Measurements from ENCODE around the gene RBM15.

The RBM15 gene

DNA sequence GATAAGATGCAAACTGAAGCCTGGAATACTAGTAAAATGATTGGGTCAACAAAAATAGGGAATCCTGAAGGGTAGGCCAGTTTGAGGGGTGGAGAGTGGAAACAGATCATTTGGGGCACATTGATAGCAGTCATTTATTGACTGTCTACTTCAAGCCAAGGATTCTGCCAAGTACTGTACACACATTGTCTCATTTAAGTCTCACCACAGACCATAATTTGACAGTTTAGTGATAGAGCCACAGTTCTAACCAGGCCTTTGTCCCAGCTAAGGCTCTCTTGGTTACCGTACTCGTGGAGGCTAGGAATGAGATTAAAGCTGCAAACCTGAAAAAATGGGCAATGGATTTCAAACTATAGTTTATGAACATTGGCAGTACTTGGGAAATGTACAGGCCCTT, 11.2 kb downstream of the RBM15 start:
- DNase-seq: no peak

DNA sequence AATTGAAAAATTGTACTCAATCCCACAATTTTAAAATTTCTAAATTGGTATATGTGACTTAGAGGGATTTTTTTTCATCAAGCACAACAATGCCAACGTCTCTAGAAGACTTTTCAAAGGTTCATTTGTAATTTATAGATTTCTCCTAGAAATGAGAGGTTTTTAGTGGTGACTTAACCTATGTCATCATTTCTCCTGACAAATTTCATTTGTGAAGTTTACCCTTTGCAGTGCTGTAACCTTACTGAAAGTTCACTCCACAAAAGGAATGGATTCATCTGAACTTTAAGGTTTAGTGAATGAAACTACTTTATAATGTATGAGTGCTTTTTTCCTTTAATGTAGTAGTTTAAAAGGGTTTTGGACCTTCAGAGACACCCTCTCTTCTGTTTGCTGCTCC, 16.1 kb downstream of the RBM15 start:
- no peak for DNase-seq

DNA sequence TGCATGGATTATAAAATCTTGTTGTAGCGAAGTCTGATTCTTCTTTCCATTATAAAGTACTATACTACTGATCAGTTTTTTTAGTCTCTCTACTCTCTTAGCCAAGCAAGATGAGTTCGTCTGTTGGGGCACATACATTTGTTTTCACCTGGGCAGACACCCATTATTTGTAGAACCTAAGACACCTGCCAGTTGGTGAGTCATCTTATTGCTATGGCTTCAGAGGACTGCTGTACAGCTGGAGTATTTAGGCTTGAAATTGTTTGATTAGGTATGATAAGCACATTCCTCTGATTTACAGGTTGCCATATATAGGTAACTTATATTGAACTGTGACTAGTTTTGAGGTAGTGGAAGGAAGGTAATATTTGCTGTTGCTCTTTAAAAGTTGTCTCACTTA, 17.2 kb downstream of the RBM15 start:
- no peak for DNase-seq

DNA sequence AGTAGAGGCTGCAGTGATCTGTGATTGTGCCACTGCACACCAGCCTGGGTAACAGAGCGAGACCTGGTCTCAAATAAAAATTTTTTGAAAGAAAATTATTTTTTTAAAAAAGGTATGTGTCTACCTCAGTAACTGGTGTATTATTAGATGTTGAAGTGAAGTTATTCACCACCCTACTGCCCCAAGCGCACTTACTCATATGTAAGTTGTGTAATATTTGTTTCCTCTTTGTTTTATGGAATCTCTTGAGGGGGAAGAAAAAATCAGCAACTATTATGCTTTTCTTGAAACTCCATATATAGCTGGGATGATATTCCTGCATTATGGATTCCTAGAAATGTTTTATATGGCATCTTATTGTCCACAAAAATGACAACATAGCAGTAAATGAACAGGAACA, 21.3 kb downstream of the RBM15 start:
- no peak for DNase-seq

DNA sequence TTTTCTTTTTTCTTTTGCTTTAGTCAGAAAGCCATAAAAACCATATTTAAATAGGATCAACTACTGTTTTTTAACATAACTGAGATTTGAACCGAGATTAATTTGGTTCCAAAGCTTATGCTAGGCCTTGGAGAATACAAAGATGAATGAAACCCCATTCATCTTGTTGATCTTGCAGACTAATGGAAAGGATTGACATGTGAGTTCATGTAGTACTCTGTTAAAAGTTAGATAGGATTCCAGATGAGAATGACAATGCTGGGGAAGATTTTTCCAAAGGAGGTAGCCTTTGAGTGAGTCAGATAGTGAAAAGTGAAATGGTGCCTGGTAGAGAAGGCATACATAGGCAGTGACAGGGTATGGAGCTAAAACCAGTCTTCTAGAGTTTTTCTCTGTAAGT, 22.7 kb downstream of the RBM15 start:
- DNase-seq: no peak

DNA sequence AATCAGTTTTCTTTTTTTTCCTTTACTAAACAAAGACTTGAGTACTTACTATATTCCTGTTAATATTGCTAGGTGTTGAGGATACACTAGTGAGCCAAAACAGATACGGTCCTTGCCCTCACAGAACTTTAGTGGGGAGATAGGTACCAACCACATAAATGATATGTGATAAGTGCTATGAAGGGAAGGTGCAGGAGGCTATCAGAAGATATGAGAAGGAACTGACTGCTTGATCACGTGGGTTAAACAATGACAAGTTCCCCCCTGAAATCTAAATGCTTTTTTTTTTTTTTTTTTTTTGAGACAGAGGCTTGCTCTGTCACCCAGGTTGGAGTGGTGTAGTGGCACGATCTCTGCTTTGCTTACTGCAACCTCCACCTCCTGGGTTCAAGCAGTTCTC, 25.0 kb downstream of the RBM15 start:
- DNase-seq: no peak

DNA sequence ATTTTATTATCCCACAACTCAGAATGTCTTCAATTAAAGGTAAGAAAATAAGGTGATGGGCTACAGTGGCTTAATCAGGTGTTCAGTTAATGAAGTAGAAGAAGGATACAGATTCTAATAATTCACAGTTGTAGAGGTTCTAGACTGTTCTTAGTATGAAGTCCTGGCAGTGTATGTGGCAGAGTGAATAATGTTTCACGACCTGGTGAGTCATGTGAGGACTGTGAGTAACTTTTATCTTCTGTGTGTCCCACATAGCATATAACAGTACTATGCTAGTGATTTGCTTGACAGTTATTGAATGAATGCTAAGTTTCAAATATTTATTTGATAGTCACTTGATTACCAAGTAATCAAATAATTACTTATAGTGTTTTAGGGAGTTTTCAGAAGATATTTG, 31.6 kb downstream of the RBM15 start:
- no peak for DNase-seq

DNA sequence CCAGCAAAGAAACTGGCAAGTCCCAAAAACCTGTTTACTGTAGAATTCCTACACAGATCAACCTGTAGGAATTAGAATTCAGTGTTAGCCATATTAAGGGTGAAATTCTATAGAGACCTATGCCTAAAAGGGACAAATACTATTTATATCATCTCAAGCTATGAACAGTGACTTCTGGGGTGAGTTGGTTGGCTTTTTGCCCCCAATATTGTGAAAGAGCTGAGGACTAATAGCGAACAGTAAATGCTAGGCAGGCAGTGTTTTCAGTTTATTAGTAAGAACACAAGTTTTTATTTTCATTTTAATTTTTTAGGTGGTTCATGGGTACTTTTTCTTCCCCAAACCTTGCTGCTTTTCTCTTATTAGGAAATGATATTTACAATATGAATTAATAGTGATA, 36.3 kb downstream of the RBM15 start:
- no peak for DNase-seq

DNA sequence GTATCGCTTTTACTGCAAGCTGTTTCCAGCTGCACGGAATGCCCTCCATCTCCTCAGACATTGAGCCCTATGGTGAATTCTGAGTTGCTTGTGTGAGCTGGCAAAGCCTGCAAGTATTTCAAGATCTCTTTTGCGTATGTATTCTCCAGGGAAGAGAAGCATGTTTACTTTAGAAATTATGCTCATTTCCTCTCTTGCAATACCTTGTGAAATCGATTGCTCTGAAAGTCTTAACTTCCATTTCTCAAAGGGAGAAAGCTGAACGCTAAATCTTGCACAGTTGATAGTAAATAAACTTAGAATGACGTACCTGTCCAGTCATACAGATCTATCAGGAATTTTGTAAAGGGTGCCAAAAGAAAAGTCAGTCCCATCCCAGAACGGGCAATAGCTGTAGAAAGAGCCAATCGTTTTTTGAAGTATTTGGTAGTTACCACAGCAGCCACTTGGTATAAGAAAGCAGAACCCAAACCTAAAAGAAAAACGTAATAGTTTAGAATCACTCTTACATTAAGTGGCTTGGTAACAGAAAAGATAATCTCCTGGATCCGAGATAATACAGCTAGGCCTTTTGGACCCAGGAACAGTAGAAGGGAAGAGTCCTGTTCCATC, 41.6 kb downstream of the RBM15 start:
- no peak for DNase-seq

DNA sequence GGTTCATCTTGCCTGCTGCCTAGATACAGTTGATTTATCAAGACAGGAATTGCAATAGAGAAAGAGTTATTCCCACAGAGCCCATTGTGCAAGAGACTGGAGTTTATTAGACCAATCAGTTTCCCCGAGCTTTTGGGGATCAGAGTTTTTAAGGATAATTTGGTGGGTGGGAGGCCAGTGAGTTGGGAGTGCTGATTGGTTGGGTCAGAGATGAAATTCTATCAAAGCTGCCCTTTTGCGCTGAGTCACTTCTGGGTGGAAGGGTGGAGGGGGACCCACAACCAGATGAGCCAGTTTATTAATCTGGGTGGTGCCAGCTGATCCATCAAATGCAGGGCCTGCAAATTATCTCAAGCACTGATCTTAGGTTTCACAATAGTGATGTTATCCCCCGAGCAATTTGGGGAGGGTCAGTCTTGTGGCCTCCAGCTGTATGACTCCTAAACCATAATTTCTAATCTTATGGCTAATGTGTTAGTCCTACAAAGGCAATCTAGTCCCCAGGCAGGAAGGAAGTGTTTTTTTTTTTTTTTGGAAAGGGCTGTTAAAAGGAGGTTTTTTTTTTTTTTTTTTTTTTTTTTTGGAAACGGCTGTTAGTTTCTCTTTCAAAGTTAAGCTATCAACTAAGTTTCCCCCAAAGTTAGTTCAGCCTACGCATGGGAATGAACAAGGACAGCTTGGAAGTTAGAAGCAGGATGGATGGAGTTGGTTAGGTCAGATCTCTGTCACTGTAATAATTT, 44.2 kb downstream of the RBM15 start:
- no peak for DNase-seq

DNA sequence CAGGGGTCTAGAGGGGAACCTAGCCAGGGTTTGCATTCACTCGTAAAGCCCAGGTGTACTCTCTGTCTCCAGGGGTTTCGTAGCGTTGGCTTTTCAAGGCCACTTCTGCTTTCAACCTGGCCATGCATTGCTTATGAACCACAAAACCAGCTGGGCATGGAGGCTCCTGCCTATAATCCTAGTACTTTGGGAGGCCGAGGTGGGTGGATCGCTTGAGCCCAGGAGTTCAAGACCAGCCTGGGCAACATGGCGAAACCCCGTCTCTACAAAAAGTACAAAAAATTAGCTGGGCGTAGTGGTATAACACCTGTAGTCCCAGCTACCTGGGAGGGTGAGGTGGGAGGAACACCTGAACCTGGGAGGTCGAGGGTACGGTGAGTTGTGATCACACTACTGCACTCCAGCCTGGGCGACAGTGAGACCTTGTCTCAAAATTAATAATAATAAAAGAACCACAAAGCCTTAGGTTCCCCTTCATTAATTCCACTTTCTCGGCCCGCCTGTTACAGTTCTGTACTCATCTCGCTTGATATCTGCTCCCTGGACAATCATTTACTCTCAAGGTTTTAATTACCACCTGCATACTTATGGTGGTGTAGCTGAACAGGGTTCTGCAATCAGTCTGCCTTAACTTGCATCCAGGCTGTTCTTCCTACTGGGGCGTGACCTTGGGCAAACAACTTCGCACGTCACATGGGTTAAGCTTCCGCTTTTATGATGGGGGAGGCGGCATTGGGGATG, 45.6 kb downstream of the RBM15 start:
- no peak for DNase-seq

DNA sequence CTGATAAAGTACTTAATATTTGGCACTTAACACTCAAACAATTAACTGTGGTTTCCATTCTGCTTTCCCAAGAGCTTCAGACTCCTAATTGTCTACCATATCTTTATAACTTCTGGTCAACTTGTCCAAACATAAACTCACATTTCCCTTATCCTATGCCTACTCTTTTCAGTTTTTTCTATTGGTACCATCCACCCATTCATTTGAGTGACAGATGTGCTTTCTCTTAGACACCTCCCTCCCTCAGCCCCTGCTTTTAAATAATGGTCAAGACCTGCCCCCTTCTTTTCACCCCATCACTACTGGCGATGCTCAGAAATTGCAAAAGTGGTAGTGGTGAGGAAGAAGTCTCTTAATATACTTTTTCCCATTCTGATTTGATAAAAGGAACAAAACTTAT, 46.2 kb downstream of the RBM15 start:
- no peak for DNase-seq

DNA sequence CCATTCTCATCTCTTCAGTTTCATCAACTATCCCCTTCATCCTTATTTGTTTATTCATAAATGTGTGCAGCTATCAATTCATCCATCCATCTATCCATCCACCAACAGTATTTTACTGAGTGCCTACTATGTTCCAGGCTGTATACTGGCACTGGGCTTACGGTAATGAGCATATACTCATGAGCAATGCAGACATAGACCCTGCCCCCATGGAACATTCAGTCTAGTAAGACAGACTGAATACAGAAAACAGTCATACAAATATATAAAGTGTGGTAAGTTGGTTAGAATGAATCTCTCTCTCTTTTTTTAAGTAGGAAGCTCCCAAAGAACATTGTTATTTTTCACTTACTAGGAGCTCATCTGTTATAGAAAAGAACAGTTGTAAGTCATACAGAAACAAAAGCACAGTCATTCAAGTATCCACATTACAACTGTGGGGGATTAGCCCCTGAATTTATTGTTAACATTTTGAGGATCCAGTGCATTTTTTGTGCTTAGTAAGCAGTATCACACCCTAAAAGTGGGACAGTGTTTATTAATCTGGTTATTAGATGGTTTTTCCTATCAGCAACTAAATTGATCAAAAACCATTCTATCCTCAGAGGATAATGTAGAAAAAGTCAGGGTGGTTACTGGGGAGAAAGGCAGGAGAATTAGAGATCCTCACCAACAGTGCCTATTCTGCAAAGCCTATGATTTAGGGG, 48.0 kb downstream of the RBM15 start:
- DNase-seq: no peak

DNA sequence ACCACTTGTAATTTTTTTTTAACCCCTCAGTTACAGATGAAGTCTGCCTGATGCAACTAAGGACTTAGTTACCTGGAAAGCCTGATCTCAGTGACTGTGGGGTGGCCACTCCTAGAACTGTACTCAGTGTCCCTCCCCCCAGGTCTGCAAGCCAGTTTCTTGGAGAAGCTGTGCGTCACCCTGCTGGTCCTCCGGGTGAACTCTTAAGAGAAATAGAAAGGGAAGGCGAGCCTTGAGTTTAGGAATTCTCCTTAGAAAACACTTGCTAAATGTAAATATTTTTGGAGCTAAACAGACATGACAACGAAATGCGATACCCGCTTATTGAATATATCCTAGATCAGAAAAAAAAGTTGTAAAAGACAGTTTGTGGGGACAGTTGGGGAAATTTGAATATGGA, 50.9 kb downstream of the RBM15 start:
- peak in 3 of 51 donors; percentile 2 to 32 (median 12) for DNase-seq

DNA sequence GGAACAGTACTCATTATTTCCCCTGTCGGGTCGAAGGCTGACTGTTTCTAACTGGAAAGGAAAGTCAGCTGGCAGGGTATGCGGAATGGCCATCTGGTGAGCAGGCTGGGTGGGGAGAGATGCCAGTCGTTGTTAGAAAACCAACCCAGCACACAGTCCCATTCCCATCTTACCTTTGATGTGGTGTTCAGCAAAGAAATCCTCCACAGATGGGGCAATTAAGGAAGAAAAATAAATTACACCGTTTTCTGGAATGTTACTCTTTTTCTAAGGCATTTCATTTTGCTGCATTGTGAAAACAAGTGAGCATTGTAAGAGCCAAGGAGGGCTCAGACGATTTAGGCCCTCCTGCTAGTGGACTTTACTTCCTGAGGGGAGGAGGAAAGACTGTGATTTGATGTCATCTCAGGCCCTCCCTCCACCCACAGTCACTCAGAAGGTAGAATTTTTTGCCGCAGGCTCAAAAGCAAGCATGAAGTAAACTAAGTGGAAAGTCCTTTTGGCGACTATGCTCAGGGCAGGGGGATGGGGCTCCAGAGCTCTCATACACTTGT, 51.6 kb downstream of the RBM15 start, which contains the start of gene SLC16A4:
Gene SLC16A4 (minus strand): TSS at position 335 of the 554 bp plus-strand sequence. CDS start 1,703 bp downstream, outside the sequence.
- DNase-seq: peak in 1 of 51 donors; percentile 12

DNA sequence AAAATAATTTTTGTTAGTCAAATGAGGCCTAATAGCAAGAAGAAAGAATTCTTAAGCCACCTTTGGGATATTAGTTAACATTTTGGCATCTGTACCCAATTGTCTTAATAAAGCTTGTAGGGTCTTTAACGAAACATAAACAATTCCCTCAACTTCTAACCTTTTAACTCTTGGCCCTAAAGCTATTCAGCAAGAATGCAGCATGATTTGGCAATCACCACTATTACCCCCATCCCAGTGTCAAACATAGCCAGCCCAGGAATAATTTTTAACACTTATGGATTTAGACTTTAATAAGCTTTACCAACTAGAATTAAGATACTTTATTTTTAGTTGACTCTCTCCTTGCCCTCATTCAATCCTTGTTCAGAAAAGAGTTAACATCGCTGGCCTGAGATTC, 54.1 kb downstream of the RBM15 start:
- no peak for DNase-seq

DNA sequence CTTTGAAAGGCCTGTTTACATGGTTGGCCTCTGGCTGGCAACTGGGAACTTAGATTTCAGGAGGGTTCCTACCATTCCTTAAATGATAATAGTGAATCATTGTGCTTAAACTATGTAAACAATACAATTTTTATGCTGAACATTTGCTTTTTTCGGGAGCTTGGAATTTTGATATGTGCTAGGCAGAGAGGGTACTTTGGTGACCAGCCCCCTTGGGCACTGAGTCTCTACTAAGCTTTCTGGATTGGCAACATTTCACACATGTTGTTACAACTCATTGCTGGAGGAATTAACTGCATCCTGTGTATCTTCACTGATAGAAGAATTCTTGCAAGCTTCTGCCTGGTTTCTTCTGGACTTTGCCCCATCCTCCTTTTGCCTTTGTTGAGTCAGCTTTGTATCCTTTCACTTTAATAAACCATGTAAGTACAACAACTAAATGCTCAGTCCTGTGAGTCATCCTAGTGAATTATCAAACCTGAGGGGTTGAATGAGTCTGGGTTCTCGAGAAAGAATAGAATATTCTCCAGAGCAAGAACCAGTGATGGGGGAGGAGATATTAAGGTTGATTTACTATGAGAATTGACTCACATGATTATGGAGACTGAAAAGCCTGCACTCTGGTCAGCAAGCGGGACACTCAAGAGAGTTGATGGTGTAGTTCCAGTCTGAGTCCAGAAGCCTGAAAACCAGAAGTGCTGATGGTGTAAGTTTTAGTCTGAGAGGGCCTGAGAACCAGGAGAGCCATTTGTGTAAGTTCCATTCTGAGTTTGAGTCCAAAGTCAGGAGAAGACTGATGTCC, 54.7 kb downstream of the RBM15 start:
- DNase-seq: no peak

DNA sequence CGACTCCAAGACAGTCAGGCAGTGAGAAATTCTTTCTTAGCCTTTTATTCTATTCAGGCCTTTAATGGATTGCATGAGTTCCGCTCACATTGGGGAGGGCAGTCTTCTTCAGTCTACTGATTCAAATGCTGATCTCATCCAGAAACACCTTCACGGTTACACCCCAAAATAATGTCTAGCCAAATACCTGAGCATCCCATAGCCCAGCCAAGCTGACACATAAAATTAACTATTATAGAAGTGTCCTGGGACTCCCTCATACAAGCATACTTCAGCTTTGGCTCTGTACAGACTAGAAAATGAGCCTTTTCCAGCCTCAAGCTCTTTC, 55.3 kb downstream of the RBM15 start:
- DNase-seq: no peak
